Hepatocyte (in vitro differentiated cells): ENCODE results near the gene ABTB1. TPM values are rescaled to one million over a fixed set of nuclear protein-coding genes. Genes with fewer than 3 reads are reported as not detected.

Experiments used
- DNase-seq: peaks from one replicate; pipeline ENCODE4 v3.0.0-alpha.2; 2016; ENCODE audit warnings: low spot score
- H2AFZ ChIP-seq: fragments of 200-600 bp; sonication (generic); 2 replicates; pipeline ENCODE4 v1.6.0; 2016; ENCODE audit warnings: antibody characterized with exemption, mild to moderate bottlenecking
- H3K27ac ChIP-seq: fragments of 200-600 bp; sonication (generic); 2 replicates; pipeline ENCODE4 v1.5.1; 2016; ENCODE audit warnings: mild to moderate bottlenecking
- H3K27me3 ChIP-seq: fragments of 200-600 bp; sonication (generic); 2 replicates; pipeline ENCODE4 v1.6.1; 2016
- H3K36me3 ChIP-seq: fragments of 200-600 bp; sonication (generic); replicated peaks from 2 replicates; pipeline ENCODE4 v1.5.1; 2016; ENCODE audit warnings: low read depth; ENCODE audit not compliant: insufficient read depth
- H3K4me1 ChIP-seq: fragments of 200-600 bp; sonication (generic); 2 replicates; pipeline ENCODE4 v1.5.1; 2016; ENCODE audit warnings: mild to moderate bottlenecking, moderate library complexity; ENCODE audit not compliant: insufficient read depth
- H3K4me2 ChIP-seq: fragments of 200-600 bp; sonication (generic); 2 replicates; pipeline ENCODE4 v1.6.0; 2016
- H3K4me3 ChIP-seq: fragments of 200-600 bp; sonication (generic); 2 replicates; pipeline ENCODE4 v1.5.1; 2016; ENCODE audit warnings: mild to moderate bottlenecking
- H3K79me2 ChIP-seq: fragments of 200-600 bp; sonication (generic); 2 replicates; pipeline ENCODE4 v1.6.0; 2017; ENCODE audit warnings: mild to moderate bottlenecking
- H3K9me2 ChIP-seq: fragments of 200-600 bp; sonication (generic); replicated peaks from 2 replicates; pipeline ENCODE4 v1.6.0; 2017; ENCODE audit warnings: mild to moderate bottlenecking; ENCODE audit not compliant: insufficient read depth
- H3K9me3 ChIP-seq: fragments of 200-600 bp; sonication (generic); 2 replicates; pipeline ENCODE4 v1.5.1; 2016; ENCODE audit warnings: low read depth, mild to moderate bottlenecking
- H4K20me1 ChIP-seq: fragments of 200-600 bp; sonication (generic); 2 replicates; pipeline ENCODE4 v1.6.0; 2016; ENCODE audit warnings: mild to moderate bottlenecking; ENCODE audit not compliant: insufficient read depth, poor library complexity, severe bottlenecking
- CTCF ChIP-seq: fragments of 200-600 bp; sonication (generic); IDR thresholded peaks from 2 replicates; pipeline ENCODE4 v1.5.1; 2016; ENCODE audit warnings: antibody characterized with exemption, mild to moderate bottlenecking; ENCODE audit not compliant: poor library complexity
- EZH2 ChIP-seq: fragments of 200-600 bp; sonication (generic); IDR thresholded peaks from 2 replicates; pipeline ENCODE4 v1.6.1; 2016; ENCODE audit warnings: antibody characterized with exemption, mild to moderate bottlenecking, borderline replicate concordance
- EZH2phosphoT487 ChIP-seq: fragments of 200-600 bp; sonication (generic); IDR thresholded peaks from one replicate; pipeline ENCODE4 v1.6.1; 2018; ENCODE audit warnings: antibody characterized with exemption, mild to moderate bottlenecking, low read depth, moderate library complexity; ENCODE audit not compliant: unreplicated experiment, severe bottlenecking
- WGBS: methylation state at CpG from one replicate; pipeline ENCODE4 v1.1.6; 2016; ENCODE audit warnings: low lambda C conversion rate; ENCODE audit errors: missing lambda C conversion rate; 5-methylcytosine and 5-hydroxymethylcytosine counted together
- polyA plus RNA-seq: library from polyadenylated mRNA; unstranded; fragments of >200 nt; fragmentation: Nextera tagmentation; extraction: Ambion mirVana; gene quantifications from 2 replicates; pipeline ENCODE4 v1.2.1, GENCODE V29; 2016
- total RNA-seq: library from RNA; depleted of rRNA; stranded (reverse); fragments of >200 nt; gene quantifications from 2 replicates; pipeline ENCODE4 v1.2.3, GENCODE V29; 2014

Gene ABTB1
- total and polyA plus RNA-seq, 2 experiments from 2014 or later, result 4.7 to 13.8 TPM

GRCh38 chr3:127668906-127669305, 3.8 kb upstream of the ABTB1 start:
- WGBS, result 92% methylated on average over 7 of the region's 7 CpGs

GRCh38 chr3:127669541-127670228, 3.1 kb upstream of the ABTB1 start:
- H4K20me1 ChIP-seq, result no peaks in the 10 kb centered on the region
- H3K4me2 ChIP-seq, result no peak overlapping the region
- no peaks in the 10 kb centered on the region for H3K9me3 ChIP-seq
- TF ChIP-seq EZH2 (no peak), EZH2phosphoT487 (no peak), CTCF (no peak)
- no peaks in the 10 kb centered on the region for H3K79me2 ChIP-seq
- 88% methylated on average over 14 of the region's 14 CpGs for WGBS
- peaks cover 5% of the 10 kb centered on the region for H3K4me1 ChIP-seq
- no peak overlapping the region for H3K4me3 ChIP-seq
- no peaks in the 10 kb centered on the region for H3K36me3 ChIP-seq
- H3K27me3 ChIP-seq, result no peaks in the 10 kb centered on the region
- H3K27ac ChIP-seq, result no peak overlapping the region
- no peak overlapping the region for H2AFZ ChIP-seq
- H3K9me2 ChIP-seq, result no peaks in the 10 kb centered on the region
- DNase-seq, result no peak

More at GRCh38 chr3:127668906-127669305, 3.8 kb upstream of the ABTB1 start:
- Histone ChIP-seq H3K36me3 (no peaks in the 10 kb centered on the region), H3K79me2 (no peaks in the 10 kb centered on the region), H3K27ac (no peak overlapping the region), H3K4me2 (no peak overlapping the region), H2AFZ (no peak overlapping the region), H3K4me1 (peaks cover 5% of the 10 kb centered on the region), H4K20me1 (no peaks in the 10 kb centered on the region), H3K9me3 (no peaks in the 10 kb centered on the region), H3K9me2 (no peaks in the 10 kb centered on the region), H3K27me3 (no peaks in the 10 kb centered on the region), H3K4me3 (no peak overlapping the region)
- TF ChIP-seq EZH2 (no peak), CTCF (no peak), EZH2phosphoT487 (no peak)
- no peak for DNase-seq

- WGBS, result 97% methylated on average over 7 of the region's 7 CpGs
- H3K9me3 ChIP-seq, result no peaks in the 10 kb centered on the region
- H3K27ac ChIP-seq, result no peak overlapping the region
- DNase-seq, result no peak
- no peaks in the 10 kb centered on the region for H3K9me2 ChIP-seq
- H2AFZ ChIP-seq, result no peak overlapping the region
- H3K4me1 ChIP-seq, result peaks cover 5% of the 10 kb centered on the region
- TF ChIP-seq EZH2 (no peak), CTCF (no peak)
- no peaks in the 10 kb centered on the region for H3K36me3 ChIP-seq
- no peaks in the 10 kb centered on the region for H4K20me1 ChIP-seq
- H3K4me3 ChIP-seq, result no peak overlapping the region
- H3K79me2 ChIP-seq, result no peaks in the 10 kb centered on the region
- H3K4me2 ChIP-seq, result no peak overlapping the region
- H3K27me3 ChIP-seq, result no peaks in the 10 kb centered on the region
Observed at GRCh38 chr3:127670229-127670559, 2.6 kb upstream of the ABTB1 start.
